ENCODE results near the gene ARHGEF2.

The ARHGEF2 gene

DNA sequence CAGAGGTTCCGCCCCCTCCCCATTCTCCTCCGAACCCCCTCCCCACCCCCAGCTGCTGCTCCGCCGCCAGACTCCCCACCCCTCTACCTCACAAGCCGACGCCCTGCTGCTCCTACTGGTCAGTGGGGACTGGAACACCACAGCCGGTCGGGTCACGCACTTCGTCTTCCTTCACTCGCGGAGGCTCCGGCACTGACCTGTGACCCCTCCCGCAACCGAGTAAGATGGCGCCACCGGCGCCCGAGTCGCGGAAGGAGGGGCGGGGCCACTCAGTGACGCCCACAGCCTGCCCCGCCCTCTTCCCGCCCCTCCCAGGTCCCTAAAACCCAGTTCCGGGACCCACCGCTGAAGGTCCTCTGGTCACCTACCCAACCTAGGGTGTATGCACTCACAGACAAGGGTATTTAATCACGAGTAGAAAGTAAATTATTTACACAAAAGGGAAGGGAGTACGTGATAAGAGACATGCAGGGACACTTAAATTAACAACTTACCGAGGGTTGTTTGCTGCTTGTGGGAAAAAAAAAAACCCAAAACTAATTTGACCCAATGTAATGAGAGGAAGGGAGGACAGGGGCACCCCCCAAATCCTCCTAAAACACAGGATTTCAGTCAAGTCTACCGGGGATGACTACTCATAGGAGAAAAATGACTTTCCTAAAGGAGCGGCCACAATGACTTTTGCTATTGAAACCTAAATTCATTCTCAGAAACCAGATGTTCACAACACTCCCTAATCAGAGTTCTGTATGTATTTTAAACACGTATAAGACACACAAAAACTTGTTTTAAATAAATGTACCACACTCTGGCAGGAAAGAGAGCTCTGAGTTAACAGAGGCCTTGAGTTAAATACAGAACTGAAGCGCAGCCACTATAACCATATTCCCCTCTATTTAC is 66.9 kb downstream of the ARHGEF2 start, which contains the start of gene RIT1:
Gene RIT1, minus strand, starts transcription at position 194 of the 900 bp plus-strand sequence. CDS start 588 bp downstream, outside the sequence.
- peak; percentile 88 for DNase-seq (ENCODE audit: low spot score)

- no peak for DNase-seq (ENCODE audit: low spot score)
Observed at GRCh38 chr1:155910621-155911121, 67.7 kb downstream of the ARHGEF2 start.

DNA sequence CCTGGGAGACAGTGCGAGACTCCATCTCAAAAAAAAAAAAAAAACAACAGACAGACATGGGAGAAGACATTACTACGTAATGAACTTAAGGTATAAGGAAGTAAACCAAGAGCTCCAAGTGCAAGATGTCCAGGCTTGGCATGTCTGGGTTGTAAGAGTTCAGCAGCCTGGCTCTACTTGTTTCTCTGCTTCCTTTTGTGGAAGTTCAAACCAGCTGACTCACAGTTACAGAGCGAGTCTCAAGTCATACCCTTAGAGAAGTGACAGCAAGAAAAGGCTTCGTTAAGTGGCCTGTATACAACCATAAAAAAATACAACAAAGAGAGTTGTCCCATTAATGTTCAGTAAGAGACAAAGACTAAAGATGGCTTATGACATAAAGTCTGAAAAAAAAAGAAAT is 68.5 kb downstream of the ARHGEF2 start:
- no peak for DNase-seq (ENCODE audit: low spot score)

DNA sequence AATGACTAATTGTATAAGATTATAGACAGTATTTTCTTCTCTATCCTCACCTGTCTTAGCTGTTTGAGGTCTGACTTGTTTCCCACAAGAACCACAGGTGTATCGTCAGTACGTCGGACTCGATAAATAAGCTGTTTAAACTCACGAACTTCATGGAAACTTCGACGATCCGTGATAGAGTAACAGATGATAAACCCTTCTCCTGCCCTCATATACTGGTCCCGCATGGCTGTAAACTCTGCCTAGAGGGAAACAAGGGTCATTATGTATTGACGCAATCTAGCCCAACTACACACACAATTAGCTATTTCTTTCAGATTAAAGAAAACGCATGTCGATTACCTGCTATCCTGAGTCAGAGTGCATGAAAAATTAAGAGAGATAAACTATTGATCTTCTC is 74.1 kb downstream of the ARHGEF2 start:
- no peak for DNase-seq (ENCODE audit: low spot score)

- DNase-seq (ENCODE audit: low spot score) = no peak
Observed at GRCh38 chr1:155900161-155900560, 78.2 kb downstream of the ARHGEF2 start.

GRCh38 chr1:155899683-155900082 is 78.7 kb downstream of the ARHGEF2 start:
- DNase-seq (ENCODE audit: low spot score) = no peak

GRCh38 chr1:155898888-155899287 is 79.5 kb downstream of the ARHGEF2 start:
- no peak for DNase-seq (ENCODE audit: low spot score)

GRCh38 chr1:155897746-155898145 is 80.6 kb downstream of the ARHGEF2 start:
- no peak for DNase-seq (ENCODE audit: low spot score)
